K562 treated with DMSO at 1 percent for 24 hours (cell line): ENCODE data around the gene ANGPTL2. TPM values are rescaled to one million over a fixed set of nuclear protein-coding genes. Genes with fewer than 3 reads are reported as not detected.

Experiments used
- total RNA-seq: library from RNA; unstranded; fragments of 300-600 nt; gene quantifications from 2 replicates; pipeline ENCODE4 v1.2.3, GENCODE V29; 2022; ENCODE audit warnings: low read depth; ENCODE audit not compliant: insufficient read depth

The ANGPTL2 gene, protein sequence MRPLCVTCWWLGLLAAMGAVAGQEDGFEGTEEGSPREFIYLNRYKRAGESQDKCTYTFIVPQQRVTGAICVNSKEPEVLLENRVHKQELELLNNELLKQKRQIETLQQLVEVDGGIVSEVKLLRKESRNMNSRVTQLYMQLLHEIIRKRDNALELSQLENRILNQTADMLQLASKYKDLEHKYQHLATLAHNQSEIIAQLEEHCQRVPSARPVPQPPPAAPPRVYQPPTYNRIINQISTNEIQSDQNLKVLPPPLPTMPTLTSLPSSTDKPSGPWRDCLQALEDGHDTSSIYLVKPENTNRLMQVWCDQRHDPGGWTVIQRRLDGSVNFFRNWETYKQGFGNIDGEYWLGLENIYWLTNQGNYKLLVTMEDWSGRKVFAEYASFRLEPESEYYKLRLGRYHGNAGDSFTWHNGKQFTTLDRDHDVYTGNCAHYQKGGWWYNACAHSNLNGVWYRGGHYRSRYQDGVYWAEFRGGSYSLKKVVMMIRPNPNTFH
- not detected in 2 replicates for total RNA-seq

DNA sequence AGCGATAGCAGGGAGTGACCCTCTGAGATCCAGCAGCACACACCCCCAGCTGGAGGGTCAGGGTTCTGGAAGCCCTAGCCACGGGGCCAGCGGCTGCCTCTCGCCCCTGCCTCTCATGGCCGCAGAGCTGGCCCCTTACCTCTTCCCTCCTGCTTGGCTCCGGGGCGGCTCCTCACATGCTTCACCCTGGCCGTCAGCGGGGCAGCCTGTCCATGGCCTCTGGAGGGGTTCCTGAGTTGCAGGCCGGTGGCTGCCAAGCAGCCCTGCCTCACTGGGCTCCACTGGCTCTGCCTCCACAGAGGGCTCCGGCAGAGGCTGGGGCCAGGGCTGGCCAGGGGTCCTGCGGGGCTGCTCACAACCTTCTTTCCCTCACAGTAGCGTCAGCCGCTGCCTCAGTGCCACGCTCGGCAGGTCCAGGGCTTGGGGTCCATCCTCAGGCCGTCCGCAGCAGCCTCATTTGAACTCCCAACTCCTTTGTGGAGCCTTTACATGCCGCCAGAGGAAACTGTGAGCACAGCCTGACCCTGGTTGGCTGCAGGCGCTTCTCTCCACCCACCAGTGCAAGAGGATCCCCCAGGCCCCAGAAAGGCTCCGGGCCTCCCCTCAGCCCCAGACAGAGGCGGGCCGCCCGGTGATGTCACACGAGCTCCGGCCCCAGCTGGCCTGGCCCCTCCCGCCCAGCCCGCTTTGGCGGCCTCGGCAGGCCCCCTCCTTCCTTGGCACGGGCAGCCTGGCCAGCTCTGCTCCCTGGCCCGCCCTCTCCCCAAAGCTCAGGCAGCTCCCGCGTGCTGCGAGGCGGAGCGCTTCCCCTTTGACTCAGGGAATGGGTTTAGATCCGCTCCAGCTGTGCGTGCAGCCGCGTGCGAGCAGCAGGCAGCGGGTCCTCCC, at the start of gene ANGPTL2:
Gene ANGPTL2 (minus strand): TSS at position 460 of the 888 bp plus-strand sequence. CDS start 13,904 bp downstream, outside the sequence.

Other genes starting within 250 kb of the ANGPTL2 start
- 2.3 and 2.6 TPM in 2 replicates for gene RALGPS1, start 207.9 kb downstream of the ANGPTL2 start, total RNA-seq
- 0.50 and 1.6 TPM in 2 replicates for gene GARNL3, start 142.1 kb upstream of the ANGPTL2 start, total RNA-seq